ENCODE data around the gene DIPK1B. TPM values are rescaled to one million over a fixed set of nuclear protein-coding genes. Genes with fewer than 3 reads are reported as not detected.
A peak's percentile ranks its signal among the peaks of the same experiment; 100 is the strongest.
"Not testable (repeated sequence)": the region's sequence is repeated elsewhere in the genome, so short reads cannot be mapped to it uniquely, and the experiment has no call there.

Gene DIPK1B
- polyA plus RNA-seq, 3 donors: 0.10 TPM; not detected in 2

DNA sequence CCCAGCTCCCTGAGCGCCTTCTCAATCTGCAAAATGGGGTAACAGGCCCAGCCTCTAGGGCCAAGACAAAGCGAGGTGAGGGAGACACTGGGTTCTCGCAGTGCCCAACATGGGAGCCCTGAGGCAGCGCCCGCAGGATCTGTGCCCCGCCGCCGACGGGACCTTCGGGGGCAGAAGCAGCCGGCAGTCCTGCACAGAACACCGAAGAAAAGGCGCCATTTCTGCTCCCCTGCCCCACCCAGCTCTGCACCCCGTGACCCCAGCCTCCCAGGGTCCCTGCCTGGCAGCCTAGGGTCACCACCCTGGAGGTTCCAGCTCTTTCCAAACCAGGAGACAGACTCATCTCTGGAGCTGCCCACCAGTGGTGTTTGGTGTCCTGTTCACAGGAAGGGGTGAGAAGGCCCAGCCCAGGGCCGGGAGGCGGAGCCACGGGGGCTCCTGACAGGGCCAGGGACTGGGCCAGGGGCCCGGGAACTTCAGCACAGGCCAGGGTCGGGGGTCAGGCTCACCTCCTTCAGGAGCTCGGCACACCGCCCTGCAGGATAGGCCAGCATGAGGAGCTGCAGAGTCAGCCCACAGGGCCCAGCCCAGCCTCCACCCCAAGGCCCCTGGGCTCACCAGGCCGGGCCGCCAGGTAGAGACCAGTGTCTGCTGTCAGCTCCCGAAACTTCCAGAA lies 42.4 kb downstream of the DIPK1B start:
- no peaks in the 10 kb centered on the region for H3K27me3 ChIP-seq (ENCODE audit: control insufficient read depth in 2 of 2, insufficient read depth in 2 of 2, low read length in 2 of 2)
- Mint-ChIP-seq H3K4me3 (no peak overlapping the region), H3K27ac (no peak overlapping the region), H3K4me1 (peaks cover 5% of the 10 kb centered on the region), H3K27me3 (ENCODE audit: low read depth in 3 of 3) (peaks cover 4 to 20% (median 4%) of the 10 kb centered on the region in 3 donors), H3K36me3 (peaks cover 0 to 4% of the 10 kb centered on the region in 2 donors), H3K9me3 (peaks cover 24 to 42% (median 39%) of the 10 kb centered on the region in 7 donors)
- WGBS (ENCODE audit: insufficient coverage): 93% methylated on average over 22 of the region's 24 CpGs
- TF ChIP-seq CTCF (IDR thresholded peaks at IDR 0.05): no peak
- no peaks in the 10 kb centered on the region for H3K36me3 ChIP-seq (replicated peaks in 1 of 2; ENCODE audit: control insufficient read depth in 1 of 2, insufficient read depth in 2 of 2, low read length in 2 of 2)
- DNase-seq: no peak
- H3K4me2 ChIP-seq (replicated peaks; ENCODE audit: extremely low read depth, low read length, poor library complexity, severe bottlenecking): no peak overlapping the region
- H3K4me3 ChIP-seq (replicated peaks in 1 of 3; ENCODE audit: low read depth in 2 of 3, low read length in 3 of 3): no peak overlapping the region
- H3K27ac ChIP-seq (ENCODE audit: low read depth in 1 of 2, low read length in 2 of 2): no peak overlapping the region
- H3K4me1 ChIP-seq (ENCODE audit: control insufficient read depth in 1 of 2, insufficient read depth in 2 of 2, low read length in 2 of 2): no peaks in the 10 kb centered on the region
- H3K79me2 ChIP-seq (ENCODE audit: insufficient read depth, low read length): no peaks in the 10 kb centered on the region
- no peak overlapping the region for H3K9ac ChIP-seq (ENCODE audit: insufficient read depth, low read length, poor library complexity, severe bottlenecking)
- H2AFZ ChIP-seq (ENCODE audit: insufficient read depth, low read depth, low read length, poor library complexity, severe bottlenecking): no peak overlapping the region
- intact Hi-C loops (cut with micrococcal nuclease): no loop called here
- H4K20me1 ChIP-seq (ENCODE audit: insufficient read depth, low read length): no peaks in the 10 kb centered on the region
- peaks cover 25 to 38% of the 10 kb centered on the region in 2 donors for H3K9me3 ChIP-seq (replicated peaks in 1 of 2; ENCODE audit: control insufficient read depth in 1 of 2, insufficient read depth in 1 of 2, low read length in 2 of 2)

- H3K27me3 ChIP-seq (ENCODE audit: control insufficient read depth in 2 of 2, insufficient read depth in 2 of 2, low read length in 2 of 2); H3K4me2 ChIP-seq (replicated peaks; ENCODE audit: extremely low read depth, low read length, poor library complexity, severe bottlenecking); H3K9ac ChIP-seq (ENCODE audit: insufficient read depth, low read length, poor library complexity, severe bottlenecking); intact Hi-C loops (cut with micrococcal nuclease); H3K4me1 Mint-ChIP-seq; DNase-seq; H3K4me3 Mint-ChIP-seq; H3K36me3 Mint-ChIP-seq; H4K20me1 ChIP-seq (ENCODE audit: insufficient read depth, low read length); H3K79me2 ChIP-seq (ENCODE audit: insufficient read depth, low read length); H3K36me3 ChIP-seq (replicated peaks in 1 of 2; ENCODE audit: control insufficient read depth in 1 of 2, insufficient read depth in 2 of 2, low read length in 2 of 2); H2AFZ ChIP-seq (ENCODE audit: insufficient read depth, low read depth, low read length, poor library complexity, severe bottlenecking); H3K4me3 ChIP-seq (replicated peaks in 1 of 3; ENCODE audit: low read depth in 2 of 3, low read length in 3 of 3); H3K4me1 ChIP-seq (ENCODE audit: control insufficient read depth in 1 of 2, insufficient read depth in 2 of 2, low read length in 2 of 2); H3K27ac ChIP-seq (ENCODE audit: low read depth in 1 of 2, low read length in 2 of 2): not testable (repeated sequence)
- H3K27me3 Mint-ChIP-seq (ENCODE audit: low read depth in 3 of 3): peaks cover 3 to 19% (median 4%) of the 10 kb centered on the region in 3 donors
- H3K9me3 Mint-ChIP-seq: peaks cover 24 to 42% (median 39%) of the 10 kb centered on the region in 7 donors
- H3K27ac Mint-ChIP-seq: peak overlapping the region in 3 of 7 donors; percentile 1 to 38 (median 36)
- 94% methylated on average over 17 of the region's 22 CpGs for WGBS (ENCODE audit: insufficient coverage)
- H3K9me3 ChIP-seq (replicated peaks in 1 of 2; ENCODE audit: control insufficient read depth in 1 of 2, insufficient read depth in 1 of 2, low read length in 2 of 2): peaks cover 25 to 38% of the 10 kb centered on the region in 2 donors
These were observed 43.1 kb downstream of the DIPK1B start for GRCh38 chr9:136755302-136756133.

Measured in CD14-positive monocyte (primary cell).